Stimulated activated CD4-positive, alpha-beta T cell treated with anti-CD3 and anti-CD28 coated beads, TNF-alpha, amount 100 ng/mL, for 1 hour (primary cell): ENCODE data around the gene ASTL.
A peak's percentile ranks its signal among the peaks of the same experiment; 100 is the strongest.

Source experiments
- DNase-seq, 3 donors: peaks; one replicate each; pipeline ENCODE4 v3.0.0-alpha.2; 2020; ENCODE audit warnings: low read depth in 3 of 3, low spot score in 1 of 3

The ASTL gene

GRCh38 chr2:96159084-96159830 is 21.0 kb upstream of the ASTL start:
- no peak for DNase-seq

- no peak for DNase-seq
These were observed 20.2 kb upstream of the ASTL start for GRCh38 chr2:96158554-96158940.

GRCh38 chr2:96157649-96158553 is 19.6 kb upstream of the ASTL start:
- DNase-seq: peak in 2 of 3 donors; percentile 66 to 92

DNA sequence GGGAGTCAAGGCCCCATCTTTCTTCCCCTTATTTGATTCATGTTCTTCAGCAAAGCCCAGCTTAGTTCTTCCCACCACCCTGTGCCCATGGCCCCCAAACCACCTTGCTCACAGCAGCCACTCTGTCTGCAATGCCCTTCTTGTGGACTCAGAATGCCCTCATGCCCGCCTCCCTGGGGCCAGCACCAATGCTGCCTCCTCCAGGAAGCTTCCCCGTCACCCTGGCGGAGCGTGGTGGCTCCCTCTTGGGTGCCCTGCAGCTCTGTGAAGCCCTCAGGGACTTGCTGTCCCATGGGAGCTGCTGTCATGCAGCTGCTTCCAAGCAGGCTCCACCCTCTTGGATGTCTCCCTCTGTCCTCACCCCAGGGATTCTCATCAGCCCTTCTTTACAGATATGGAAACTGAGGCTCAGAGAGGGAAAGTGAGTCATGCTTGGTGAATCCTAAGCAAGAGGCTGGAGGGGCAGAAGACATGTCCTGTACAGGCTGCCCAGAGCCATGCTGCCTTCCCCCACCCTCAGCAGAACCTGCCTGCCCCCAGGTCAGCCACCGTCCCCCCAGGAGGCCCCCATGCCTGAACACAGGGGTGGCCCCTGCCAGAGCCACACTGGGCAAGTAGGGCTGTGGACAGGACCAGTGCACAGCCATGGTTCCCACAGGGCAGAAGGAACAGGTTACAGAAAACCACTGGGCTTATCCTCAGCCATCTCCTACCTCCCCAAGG is 18.8 kb upstream of the ASTL start:
- DNase-seq: no peak

DNA sequence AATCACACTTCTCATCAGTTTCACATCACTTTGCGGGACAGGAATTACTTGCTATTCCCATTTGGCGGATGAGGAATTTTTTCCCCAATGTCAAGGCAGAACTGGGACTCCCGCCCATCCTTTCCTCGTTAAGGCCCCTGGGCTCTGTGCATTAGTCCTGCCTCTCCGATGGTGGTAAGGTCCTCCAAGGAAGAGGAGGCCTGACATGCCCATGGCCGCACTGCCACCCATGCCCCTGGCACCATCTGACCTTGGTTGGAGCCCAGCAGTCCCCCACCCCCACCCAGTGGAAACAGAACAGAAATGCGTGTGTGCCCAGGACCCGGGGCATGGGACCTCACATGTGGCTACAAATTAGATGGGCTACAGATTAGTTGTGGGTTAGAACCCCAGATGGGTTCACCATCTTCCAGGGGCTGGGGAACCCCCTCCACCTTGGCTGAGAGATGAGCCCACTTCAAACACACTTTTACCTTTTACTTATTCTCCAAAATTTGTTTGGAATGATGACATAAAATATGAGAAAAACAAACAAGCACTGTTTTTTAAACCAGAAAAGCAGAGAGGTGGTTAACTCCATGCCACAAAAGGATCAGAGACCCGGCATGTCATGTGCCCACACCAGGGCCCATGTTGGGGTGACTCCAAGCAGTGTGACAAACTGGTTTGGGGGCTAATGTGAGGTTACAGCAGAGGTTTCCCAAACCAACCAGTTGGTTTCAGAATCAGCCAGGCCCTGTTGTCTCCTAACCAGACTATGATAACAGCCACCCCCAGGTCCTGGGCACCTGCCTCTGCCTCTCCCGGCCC is 17.9 kb upstream of the ASTL start:
- no peak for DNase-seq

- DNase-seq: no peak
These were observed 16.4 kb upstream of the ASTL start for GRCh38 chr2:96154506-96155380.

- DNase-seq: no peak
These were observed 15.7 kb upstream of the ASTL start for GRCh38 chr2:96153991-96154431.

GRCh38 chr2:96153291-96153713 is 15.0 kb upstream of the ASTL start:
- no peak for DNase-seq

DNA sequence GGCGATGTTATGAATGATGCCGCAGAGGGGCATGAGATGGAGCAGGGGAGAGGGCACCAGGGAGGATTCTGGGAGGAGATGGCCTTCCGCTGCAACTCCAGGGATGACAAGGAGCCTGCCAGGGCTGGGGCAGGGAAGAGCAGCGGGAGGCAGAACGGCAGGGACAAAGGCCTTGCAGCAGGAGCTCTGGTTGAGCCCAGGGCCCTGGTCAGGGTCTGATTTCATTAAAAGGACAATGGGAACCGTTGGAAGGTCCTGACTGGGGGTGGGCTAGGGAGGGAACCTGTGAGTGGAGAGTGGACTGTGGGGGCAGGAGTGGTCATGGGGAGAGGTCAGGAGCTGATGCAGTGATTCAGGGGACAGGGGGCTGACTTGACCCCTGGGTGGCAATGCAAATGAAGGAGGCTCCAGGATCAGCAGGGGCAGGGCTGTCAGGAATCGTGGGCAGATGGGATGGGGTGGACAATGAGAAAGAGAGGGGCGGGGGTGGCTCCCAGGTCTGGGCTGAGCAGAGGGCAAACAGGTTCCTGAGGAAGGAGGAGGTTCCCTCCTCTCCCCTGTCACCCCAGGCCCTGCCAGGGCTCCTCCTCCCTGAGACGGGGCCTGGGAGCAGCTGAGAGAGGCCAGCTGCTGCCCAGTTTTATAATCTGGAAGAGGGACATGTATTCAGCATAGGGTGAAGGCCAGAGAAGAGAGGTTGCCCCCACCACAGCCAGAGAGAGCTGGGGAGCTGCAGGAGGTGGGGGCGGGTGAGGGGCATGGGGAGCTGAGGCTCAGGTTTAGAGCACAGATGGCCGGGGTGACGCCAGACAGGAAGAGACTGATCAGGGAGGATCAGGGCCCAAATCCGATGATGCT is 14.2 kb upstream of the ASTL start:
- no peak for DNase-seq

DNA sequence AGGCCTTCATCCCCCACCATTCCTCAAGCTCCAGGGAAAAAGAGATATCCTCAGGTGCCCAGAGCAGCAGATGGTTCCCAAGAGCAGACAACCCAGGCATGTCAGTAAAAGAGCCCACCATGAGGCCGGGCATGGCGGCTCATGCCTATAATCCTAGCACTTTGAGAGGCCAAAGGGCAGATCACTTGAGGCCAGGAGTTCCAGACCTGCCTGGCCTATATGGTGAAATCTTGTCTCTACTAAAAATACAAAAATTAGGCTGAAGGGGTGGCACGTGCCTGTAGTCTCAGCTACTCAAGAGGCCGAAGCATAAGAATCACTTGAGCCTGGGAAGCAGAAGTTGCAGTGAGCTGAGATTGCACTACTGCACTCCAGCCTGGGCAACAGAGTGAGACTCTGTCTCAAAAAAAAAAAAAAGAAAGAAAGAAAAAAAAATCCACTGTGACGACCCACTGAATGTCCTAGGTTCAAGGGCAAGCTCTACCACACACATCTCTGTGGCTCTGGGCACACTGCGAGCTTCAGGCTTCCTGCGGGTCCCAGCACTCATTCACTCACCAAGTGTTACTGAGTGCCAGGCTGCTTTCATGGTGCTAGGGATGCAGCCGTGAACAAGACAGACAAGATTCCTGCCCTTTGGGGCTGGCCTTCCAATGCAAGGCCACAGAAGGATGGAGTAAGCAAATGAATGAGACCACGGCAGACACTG is 13.4 kb upstream of the ASTL start:
- no peak for DNase-seq

DNA sequence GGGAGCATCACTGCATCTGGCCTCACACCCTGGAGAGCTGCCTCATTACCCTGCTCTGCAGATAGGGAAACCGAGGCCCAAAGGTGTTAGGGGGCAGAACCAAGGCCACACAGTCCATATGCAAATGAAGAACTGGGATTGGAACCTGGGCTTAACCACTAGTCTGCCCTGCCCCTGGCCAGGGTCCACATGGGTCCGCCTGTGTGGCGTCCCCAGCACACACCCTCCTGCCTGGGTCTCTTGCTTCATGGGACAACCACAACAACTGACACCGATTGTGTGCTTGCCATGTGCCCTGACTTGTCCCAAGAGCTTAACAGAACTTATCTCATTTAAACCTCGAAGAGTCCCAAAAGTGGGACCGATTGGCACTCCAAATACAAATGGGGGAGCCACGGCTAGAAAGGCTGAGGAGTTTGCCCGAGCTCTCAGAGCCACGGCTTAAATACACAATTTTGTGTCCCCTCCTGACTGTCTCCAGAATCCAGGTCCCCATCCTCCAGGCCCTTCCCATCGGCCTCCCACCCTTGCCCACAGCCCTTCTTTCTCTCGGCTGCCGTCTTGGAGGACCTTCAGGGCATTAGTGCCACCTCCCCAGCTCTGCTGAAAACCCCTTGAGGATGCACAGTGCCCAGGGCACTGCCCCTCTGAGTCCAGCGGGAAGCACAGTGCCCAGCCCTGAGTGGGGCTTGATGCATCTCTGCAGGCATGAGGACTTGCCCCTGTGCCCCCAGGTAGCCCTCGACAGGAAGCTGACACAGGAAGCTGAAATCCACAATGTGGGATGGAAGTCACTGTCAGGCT is 12.7 kb upstream of the ASTL start:
- DNase-seq: no peak

DNA sequence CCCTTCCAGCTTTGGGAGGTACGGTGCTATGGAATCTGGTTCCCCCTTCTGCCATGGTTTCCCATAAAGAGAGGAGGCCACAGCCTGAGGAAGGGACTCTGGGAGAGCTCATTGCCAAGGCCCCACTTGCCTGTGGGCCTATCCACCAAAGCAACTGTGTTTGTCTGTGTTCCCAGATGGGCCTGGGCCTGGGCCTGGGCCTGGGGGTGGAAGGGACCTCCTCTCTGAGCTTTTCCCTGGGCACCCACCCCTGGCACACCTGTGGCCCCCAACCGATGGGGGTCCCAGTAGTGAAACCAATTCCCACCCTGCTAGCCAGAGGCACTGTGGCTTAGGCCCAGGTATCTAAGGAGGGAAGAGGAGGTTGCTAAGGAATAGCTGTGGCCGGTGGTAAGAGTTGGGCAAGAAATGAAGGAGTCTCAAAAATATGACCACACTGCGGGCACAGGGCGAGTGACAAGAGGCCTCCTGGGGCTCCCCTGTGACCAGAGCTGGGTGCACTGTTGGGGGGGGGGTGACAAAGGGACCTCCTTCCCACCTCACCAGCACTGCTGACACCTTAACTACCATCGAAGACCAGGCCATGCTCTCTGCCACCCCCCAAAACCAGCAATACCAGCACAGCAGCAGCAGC is 11.8 kb upstream of the ASTL start:
- no peak for DNase-seq

DNA sequence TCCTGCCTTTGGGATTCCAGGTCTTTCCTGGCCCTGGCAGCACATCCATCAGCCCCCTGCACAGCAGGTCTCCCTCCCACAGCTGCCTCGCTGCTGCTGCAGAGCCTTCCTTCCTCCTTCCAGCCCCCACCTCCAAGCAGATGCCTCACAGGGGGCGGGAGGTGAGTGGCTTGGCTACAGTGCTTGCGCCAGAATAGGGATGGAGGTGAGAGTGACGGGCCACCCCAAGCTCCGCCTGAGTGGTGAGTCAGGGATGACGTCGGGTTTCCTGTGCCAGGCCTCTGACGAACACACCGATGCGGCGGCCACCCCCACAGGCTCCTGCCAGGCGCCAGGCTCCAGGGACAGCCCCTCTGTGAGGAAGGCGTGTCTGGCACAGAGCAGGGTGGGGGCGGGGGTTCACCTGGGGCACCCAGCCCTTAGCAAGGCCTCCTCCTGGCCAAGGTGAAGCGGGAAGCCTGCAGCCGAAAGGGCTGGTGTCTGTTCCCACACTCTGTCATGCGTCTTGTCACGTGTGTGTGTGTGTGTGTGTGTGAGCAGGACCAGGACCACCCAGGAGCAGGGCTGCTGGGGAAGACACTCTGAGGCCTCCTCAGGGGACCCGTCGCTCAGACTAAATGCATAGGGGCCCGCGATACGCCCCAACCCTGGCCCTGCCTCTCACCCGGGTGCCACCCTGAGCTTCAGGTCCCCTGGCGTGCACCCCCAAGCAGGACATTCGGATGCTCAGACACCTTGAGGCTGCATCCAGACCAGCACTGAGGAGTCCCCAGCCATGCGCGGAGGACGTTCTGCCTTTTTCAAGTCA is 10.3 kb upstream of the ASTL start:
- DNase-seq: peak; percentile 89 to 93 (median 91)

DNA sequence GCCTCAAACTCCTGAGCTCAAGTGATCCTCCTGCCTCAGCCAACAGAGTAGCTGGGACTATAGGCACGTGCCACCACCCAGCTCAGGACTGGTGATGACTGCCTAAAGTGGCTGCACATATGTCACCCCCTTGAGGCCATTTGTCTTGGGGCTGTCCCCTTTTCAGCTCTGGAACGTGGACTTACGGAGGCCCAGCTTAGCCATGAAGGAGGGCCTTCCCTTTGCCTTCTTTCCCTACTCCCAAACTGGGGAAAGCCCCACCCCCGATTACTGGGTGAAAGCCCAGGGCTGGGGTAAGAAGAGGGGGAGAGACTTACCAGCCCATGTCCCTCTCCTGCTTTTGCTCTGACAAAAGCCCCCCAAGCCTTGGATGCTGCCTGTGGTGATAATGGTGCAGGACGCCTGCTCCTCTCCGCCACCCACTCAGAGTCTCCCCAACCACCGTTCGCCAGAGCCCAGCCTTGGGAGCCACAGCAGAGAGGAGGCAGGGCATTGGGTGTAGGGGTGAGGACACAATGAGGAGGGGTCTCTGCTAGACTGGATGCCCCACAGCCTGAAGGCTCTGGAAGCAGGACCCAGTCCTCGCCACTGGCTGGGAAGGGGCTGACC is 9.4 kb upstream of the ASTL start:
- no peak for DNase-seq

- DNase-seq: no peak
These were observed 8.7 kb upstream of the ASTL start for GRCh38 chr2:96146881-96147592.
